H1 (cell line): ENCODE results near the gene FAM240A. TPM values are rescaled to one million over a fixed set of nuclear protein-coding genes. Genes with fewer than 3 reads are reported as not detected.
A peak's percentile ranks its signal among the peaks of the same experiment; 100 is the strongest.

ENCODE experiments used
- CTCF ChIA-PET: fragments of 300-600 bp; sonication (Branson Sonifier 250); formaldehyde crosslinking; loops from one replicate; lab custom pipeline; 2021; ENCODE audit not compliant: partially characterized antibody; lab: Charles Lee
- POLR2A ChIA-PET: fragments of 300-600 bp; sonication (Branson Sonifier 250); formaldehyde crosslinking; loops from one replicate; lab custom pipeline; 2021; ENCODE audit warnings: inconsistent platforms; ENCODE audit not compliant: partially characterized antibody; lab: Charles Lee
- DNase-seq, 2 experiments: peaks; one replicate each; pipeline versions ENCODE4 v3.0.0 to v3.0.0-alpha.2; 2010 to 2022; ENCODE audit warnings: low spot score in 2 of 2, low read depth in 1 of 2, mixed read lengths in 1 of 2
- FAIRE-seq: peaks from 2 replicates; lab custom pipeline; 2011; peaks lifted over from hg19 to GRCh38; lab: Jason Lieb, UNC
- H2AFZ ChIP-seq: 2 replicates; pipeline ENCODE4 v1.8.1; 2012; ENCODE audit warnings: low read length, inconsistent platforms
- H2AK5ac ChIP-seq: 2 replicates; pipeline ENCODE4 v1.6.1; 2013; ENCODE audit warnings: low read depth, low read length
- H2BK120ac ChIP-seq: replicated peaks from 2 replicates; pipeline ENCODE3; 2013; ENCODE audit warnings: low read depth, low read length, inconsistent platforms
- H2BK12ac ChIP-seq: 2 replicates; pipeline ENCODE4 v1.6.1; 2013; ENCODE audit warnings: low read depth, low read length
- H2BK15ac ChIP-seq: 2 replicates; pipeline ENCODE4 v1.6.1; 2013; ENCODE audit warnings: low read length
- H2BK20ac ChIP-seq: 2 replicates; pipeline ENCODE4 v1.6.1; 2013; ENCODE audit warnings: low read length
- H2BK5ac ChIP-seq: 2 replicates; pipeline ENCODE4 v1.6.1; 2013; ENCODE audit warnings: low read depth, low read length
- H3K14ac ChIP-seq: 2 replicates; pipeline ENCODE4 v1.6.1; 2013; ENCODE audit warnings: inconsistent platforms; ENCODE audit not compliant: insufficient read length
- H3K18ac ChIP-seq: 2 replicates; pipeline ENCODE4 v1.6.1; 2013; ENCODE audit warnings: low read length; ENCODE audit errors: extremely low read depth
- H3K23ac ChIP-seq: 2 replicates; pipeline ENCODE4 v1.6.1; 2013; ENCODE audit warnings: inconsistent platforms; ENCODE audit not compliant: insufficient read length
- H3K23me2 ChIP-seq: 2 replicates; pipeline ENCODE4 v1.6.1; 2013; ENCODE audit warnings: low read depth, low read length
- H3K27ac ChIP-seq: 2 replicates; pipeline ENCODE4 v1.6.1; 2011; ENCODE audit warnings: low read depth, low read length, inconsistent platforms
- H3K27me3 ChIP-seq, 4 experiments: replicated peaks in 1 of 4; 1 replicate in 1 of 4; 2 replicates in 3 of 4; pipeline versions ENCODE4 v1.6.1 to v1.8.1; 2011 to 2013; ENCODE audit warnings: low read length in 3 of 4, mild to moderate bottlenecking in 3 of 4, inconsistent platforms in 2 of 4, mixed read lengths in 2 of 4, moderate library complexity in 1 of 4; ENCODE audit not compliant: control insufficient read depth in 3 of 4, insufficient read depth in 3 of 4; ENCODE audit errors: extremely low read depth in 1 of 4
- H3K36me3 ChIP-seq, 4 experiments: 2 replicates each; pipeline versions ENCODE4 v1.6.1 to v1.8.1; 2011 to 2013; ENCODE audit warnings: mild to moderate bottlenecking in 4 of 4, low read length in 3 of 4, moderate library complexity in 2 of 4, control low read depth in 1 of 4, inconsistent platforms in 1 of 4; ENCODE audit not compliant: insufficient read depth in 4 of 4, control insufficient read depth in 2 of 4
- H3K4ac ChIP-seq: replicated peaks from 2 replicates; pipeline ENCODE3; 2013; ENCODE audit warnings: low read length, low read depth, mixed read lengths, inconsistent platforms; ENCODE audit not compliant: insufficient read length
- H3K4me1 ChIP-seq, 4 experiments: replicated peaks in 1 of 4; 1 replicate in 1 of 4; 2 replicates in 3 of 4; pipeline versions ENCODE4 v1.6.1 to v1.8.1; 2011 to 2013; ENCODE audit warnings: low read length in 3 of 4, inconsistent platforms in 2 of 4, mixed read lengths in 1 of 4; ENCODE audit not compliant: insufficient read depth in 4 of 4, control insufficient read depth in 3 of 4
- H3K4me2 ChIP-seq, 2 experiments: 2 replicates each; pipeline versions ENCODE4 v1.6.1 to v1.8.1; 2011 to 2013; ENCODE audit warnings: low read depth in 2 of 2, low read length in 2 of 2, control low read depth in 1 of 2, inconsistent platforms in 1 of 2, mild to moderate bottlenecking in 1 of 2; ENCODE audit not compliant: insufficient read depth in 1 of 2
- H3K4me3 ChIP-seq, 4 experiments: fragments of 200-600, 300-600 bp in 1 of 4; sonication (generic), shearing (Covaris generic), sonication (Bioruptor Twin) in 1 of 4; 2 replicates each; pipeline versions ENCODE4 v1.5.1 to v1.8.1; 2011 to 2016; ENCODE audit warnings: low read length in 4 of 4, low read depth in 3 of 4, control low read depth in 2 of 4, inconsistent platforms in 2 of 4, mild to moderate bottlenecking in 2 of 4, mixed read lengths in 1 of 4, moderate library complexity in 1 of 4; ENCODE audit not compliant: insufficient read depth in 2 of 4; ENCODE audit errors: extremely low read depth in 1 of 4
- H3K56ac ChIP-seq: replicated peaks from 2 replicates; pipeline ENCODE3; 2013; ENCODE audit warnings: low read depth, mild to moderate bottlenecking, mixed read lengths, low read length, inconsistent platforms; ENCODE audit not compliant: insufficient read length
- H3K79me1 ChIP-seq: 2 replicates; pipeline ENCODE4 v1.6.1; 2013; ENCODE audit warnings: low read depth, low read length, control low read depth
- H3K79me2 ChIP-seq, 2 experiments: 2 replicates each; pipeline versions ENCODE4 v1.6.1 to v1.8.1; 2012 to 2013; ENCODE audit warnings: low read length in 2 of 2, mild to moderate bottlenecking in 2 of 2, inconsistent platforms in 1 of 2; ENCODE audit not compliant: insufficient read depth in 2 of 2, control insufficient read depth in 1 of 2
- H3K9ac ChIP-seq, 4 experiments: replicated peaks in 1 of 4; 1 replicate in 1 of 4; 2 replicates in 3 of 4; pipeline versions ENCODE4 v1.6.1 to v1.8.1; 2011 to 2013; ENCODE audit warnings: low read depth in 3 of 4, low read length in 3 of 4, control low read depth in 2 of 4, mild to moderate bottlenecking in 2 of 4, moderate library complexity in 2 of 4, inconsistent platforms in 1 of 4; ENCODE audit errors: extremely low read depth in 1 of 4
- H3K9me3 ChIP-seq, 2 experiments: 2 replicates each; pipeline versions ENCODE4 v1.6.1 to v1.8.1; 2012 to 2013; ENCODE audit warnings: mild to moderate bottlenecking in 2 of 2, moderate library complexity in 2 of 2, control low read depth in 1 of 2, inconsistent platforms in 1 of 2, low read depth in 1 of 2, low read length in 1 of 2, mixed read lengths in 1 of 2; ENCODE audit not compliant: insufficient read depth in 2 of 2
- H4K20me1 ChIP-seq, 2 experiments: replicated peaks in 1 of 2; 2 replicates each; pipeline versions ENCODE3 to v1.8.1; 2011 to 2013; ENCODE audit warnings: inconsistent platforms in 2 of 2, low read length in 2 of 2, mild to moderate bottlenecking in 1 of 2; ENCODE audit not compliant: insufficient read depth in 2 of 2, control insufficient read depth in 1 of 2
- H4K5ac ChIP-seq: 2 replicates; pipeline ENCODE4 v1.6.1; 2013; ENCODE audit warnings: low read length, low read depth, mixed read lengths, inconsistent platforms; ENCODE audit not compliant: insufficient read length
- H4K8ac ChIP-seq: 2 replicates; pipeline ENCODE4 v1.8.0; 2013; ENCODE audit warnings: mild to moderate bottlenecking, moderate library complexity, low read length, inconsistent platforms; ENCODE audit not compliant: insufficient read depth; ENCODE audit errors: extremely low read depth
- H4K91ac ChIP-seq: replicated peaks from 2 replicates; pipeline ENCODE3; 2013; ENCODE audit warnings: low read length, mixed read lengths, inconsistent platforms; ENCODE audit not compliant: insufficient read length
- BCL11A ChIP-seq, 2 experiments: IDR thresholded peaks; one replicate each; pipeline ENCODE4 v1.6.1; 2011; ENCODE audit warnings: low read depth in 2 of 2, low read length in 2 of 2, mild to moderate bottlenecking in 2 of 2
- BRCA1 ChIP-seq: IDR thresholded peaks from 2 replicates; pipeline ENCODE4 v1.6.1; 2012; ENCODE audit warnings: low read depth, low read length, improper control_type of control experiment
- YY1 ChIP-seq: IDR thresholded peaks from 2 replicates; pipeline ENCODE4 v1.6.1; 2011; ENCODE audit warnings: low read depth, mild to moderate bottlenecking, low read length
- WGBS, 2 experiments: shearing (Covaris generic) in 1 of 2; methylation state at CpG; one replicate each; pipeline versions ENCODE4 v1.1.6 to v1.1.7; 2013 to 2015; ENCODE audit warnings: low lambda C conversion rate in 2 of 2, mixed read lengths in 2 of 2, inconsistent platforms in 1 of 2, low coverage in 1 of 2, missing lambda C conversion rate in 1 of 2; ENCODE audit not compliant: insufficient replicate concordance in 2 of 2, insufficient coverage in 1 of 2, insufficient read length in 1 of 2; ENCODE audit errors: extremely low coverage in 1 of 2, missing lambda C conversion rate in 1 of 2; 5-methylcytosine and 5-hydroxymethylcytosine counted together
- polyA plus RNA-seq, 7 experiments: library from polyadenylated mRNA; depleted of rRNA in 3 of 7; stranded (reverse) in 5 of 7; unstranded in 2 of 7; fragments of >200 nt in 5 of 7; fragments of 200-250 nt in 2 of 7; gene quantifications; 1 replicate in 5 of 7; 2 replicates in 1 of 7; 4 replicates in 1 of 7; pipeline versions ENCODE4 v1.2.1 to v1.2.3, GENCODE V29; 2011 to 2013; ENCODE audit warnings: missing spikeins in 2 of 7, mixed read lengths in 2 of 7
- total RNA-seq: library from RNA; stranded (reverse); fragmentation: NEBNext Ultra II Directional; extraction: Animal tissue kit (Norgen Biotek cat#: 25700); gene quantifications from 2 replicates; pipeline ENCODE4 v1.2.1, GENCODE V29; 2021
- TF ChIP-seq, protein P1 (sequence below): IDR thresholded peaks from 2 replicates; pipeline ENCODE4 v1.6.1; 2012; ENCODE audit warnings: inconsistent platforms

The FAM240A gene
- total and polyA plus RNA-seq, 2 of the 8 experiments (the other 6 are each of a cell fraction or from before 2014, with no cell fraction given) = 0.08 TPM; not detected in 1

- H3K56ac ChIP-seq = no peak overlapping the region
- H3K9ac ChIP-seq = no peak overlapping the region
- H2BK20ac ChIP-seq = peak overlapping the region; percentile 93; the same call in 1 of the 2 replicates
- H3K79me2 ChIP-seq = no peaks in the 10 kb centered on the region
- H3K23ac ChIP-seq = no peak overlapping the region
- peak overlapping the region; percentile 71; the same call in 1 of the 2 replicates for H2BK12ac ChIP-seq
- H3K4me1 ChIP-seq = peaks cover 2 to 17% (median 6%) of the 10 kb centered on the region in 4 experiments; a peak in 6 of 7 replicates
- no peak overlapping the region for H3K27ac ChIP-seq
- H3K4ac ChIP-seq = no peak overlapping the region
- no peaks in the 10 kb centered on the region for H4K20me1 ChIP-seq
- no peak overlapping the region for H3K4me3 ChIP-seq
- H3K14ac ChIP-seq = no peak overlapping the region
- peak overlapping the region; percentile 86 for H2BK120ac ChIP-seq
- no peaks in the 10 kb centered on the region for H3K79me1 ChIP-seq
- no peak overlapping the region for H4K5ac ChIP-seq
- H2AK5ac ChIP-seq = no peak overlapping the region
- 88% methylated on average over 5 of the region's 5 CpGs; no CpG with 5 or more reads in 1 of the 2 experiments for WGBS, 2 experiments
- no peak overlapping the region for H4K91ac ChIP-seq
- TF ChIP-seq YY1 = no peak
- no peak for TF ChIP-seq BCL11A (IDR thresholded peaks at IDR 0.05; ENCODE audit: low read depth in 2 of 2, low read length in 2 of 2)
- TF ChIP-seq, protein P1, sequence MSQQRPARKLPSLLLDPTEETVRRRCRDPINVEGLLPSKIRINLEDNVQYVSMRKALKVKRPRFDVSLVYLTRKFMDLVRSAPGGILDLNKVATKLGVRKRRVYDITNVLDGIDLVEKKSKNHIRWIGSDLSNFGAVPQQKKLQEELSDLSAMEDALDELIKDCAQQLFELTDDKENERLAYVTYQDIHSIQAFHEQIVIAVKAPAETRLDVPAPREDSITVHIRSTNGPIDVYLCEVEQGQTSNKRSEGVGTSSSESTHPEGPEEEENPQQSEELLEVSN = peak; percentile 76
- no peak for TF ChIP-seq BRCA1
- DNase-seq (peak in 1 of 2 experiments; percentile 36), FAIRE-seq (no peak)
- H3K27me3 ChIP-seq = no peaks in the 10 kb centered on the region
- H3K4me2 ChIP-seq = no peak overlapping the region
- no peak overlapping the region for H4K8ac ChIP-seq
- peak overlapping the region; percentile 3; the same call in 1 of the 2 replicates for H2BK5ac ChIP-seq
- H3K18ac ChIP-seq = peak overlapping the region; percentile 68
- no peaks in the 10 kb centered on the region for H3K23me2 ChIP-seq
- H2BK15ac ChIP-seq = peak overlapping the region; percentile 31; the same call in 1 of the 2 replicates
- ChIA-PET CTCF (interaction anchor here (0.7 to 6.8 kb wide), 11 partner anchors 16 to 250 kb away, joined by 3 to 56 read pairs (median 4); no protein-coding TSS in a partner anchor), POLR2A (interaction anchor here (1.4 to 1.6 kb wide), 2 partner anchors 16 to 34 kb away, joined by 3 to 5 read pairs; no protein-coding TSS in a partner anchor)
- H3K9me3 ChIP-seq = no peaks in the 10 kb centered on the region
- no peaks in the 10 kb centered on the region for H3K36me3 ChIP-seq
- no peak overlapping the region for H2AFZ ChIP-seq
Observed at GRCh38 chr3:46609212-46609721, 3.1 kb upstream of the FAM240A start.
